ENCODE results near the gene MID2.
A peak's percentile ranks its signal among the peaks of the same experiment; 100 is the strongest.

- TF ChIP-seq CTCF (IDR thresholded peaks at IDR 0.05 in 8 of 11, conservative IDR thresholded peaks at IDR 0.05 in 3 of 11), result no peak
- TF ChIP-seq POLR2A (IDR thresholded peaks at IDR 0.05), result no peak
- TF ChIP-seq POLR2AphosphoS5 (IDR thresholded peaks at IDR 0.05), result peak in 2 of 3 donors; percentile 18 to 21
Observed at GRCh38 chrX:107825698-107826237, at the start of gene MID2.

Data from spleen (tissue), 7 donors.